Uterus (tissue), 2 donors: ENCODE results near the gene CTNNAL1.

Experiments used
- POLR2A ChIP-seq, 2 donors: fragments of 450-650 bp; IDR thresholded peaks; one replicate each; pipeline ENCODE4 v1.6.1; 2016; ENCODE audit warnings: antibody characterized with exemption in 2 of 2, mild to moderate bottlenecking in 1 of 2, moderate library complexity in 1 of 2
- TF ChIP-seq, protein P1 (sequence below), 4 experiments: fragments of 200-600 bp in 2 of 4; fragments of 450-650 bp in 2 of 4; sonication (generic) in 2 of 4; IDR thresholded peaks; one replicate each; pipeline ENCODE4 v1.5.1; 2016 to 2019; ENCODE audit warnings: antibody characterized with exemption in 4 of 4, mild to moderate bottlenecking in 2 of 4, moderate library complexity in 1 of 4

DNA sequence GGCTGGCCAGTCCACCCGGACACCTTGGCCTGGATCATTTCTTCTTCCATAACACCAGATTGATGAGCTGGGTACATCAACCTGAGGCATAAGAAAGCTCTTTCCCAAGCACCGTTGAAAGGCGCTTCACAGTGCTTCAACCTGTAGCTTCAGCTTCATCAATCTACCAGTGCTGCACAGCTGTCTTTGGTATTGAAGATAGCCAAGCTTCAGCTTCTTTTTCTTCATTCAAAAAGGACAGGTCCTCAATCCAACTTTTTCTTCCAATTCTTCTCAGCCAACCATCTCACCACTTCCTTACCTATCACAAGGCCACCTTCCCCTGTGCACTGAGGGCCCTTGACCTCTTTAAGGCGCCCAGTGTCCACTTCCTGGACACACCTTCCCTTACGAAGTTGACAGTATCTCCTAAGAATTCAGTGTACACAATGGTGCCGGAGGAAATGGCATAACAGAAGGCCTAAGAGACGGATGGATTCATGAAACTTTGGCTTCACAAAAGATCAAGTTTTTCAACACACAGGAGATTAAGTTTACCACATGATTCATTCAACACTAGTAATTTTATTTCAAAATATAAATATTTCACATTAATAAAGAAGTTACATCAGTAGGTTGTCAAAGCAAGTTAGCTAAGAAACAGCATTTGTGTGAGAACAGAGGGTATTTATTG lies 1.4 kb upstream of the CTNNAL1 start:
- no peak for TF ChIP-seq POLR2A (IDR thresholded peaks at IDR 0.05)
- TF ChIP-seq, protein P1, sequence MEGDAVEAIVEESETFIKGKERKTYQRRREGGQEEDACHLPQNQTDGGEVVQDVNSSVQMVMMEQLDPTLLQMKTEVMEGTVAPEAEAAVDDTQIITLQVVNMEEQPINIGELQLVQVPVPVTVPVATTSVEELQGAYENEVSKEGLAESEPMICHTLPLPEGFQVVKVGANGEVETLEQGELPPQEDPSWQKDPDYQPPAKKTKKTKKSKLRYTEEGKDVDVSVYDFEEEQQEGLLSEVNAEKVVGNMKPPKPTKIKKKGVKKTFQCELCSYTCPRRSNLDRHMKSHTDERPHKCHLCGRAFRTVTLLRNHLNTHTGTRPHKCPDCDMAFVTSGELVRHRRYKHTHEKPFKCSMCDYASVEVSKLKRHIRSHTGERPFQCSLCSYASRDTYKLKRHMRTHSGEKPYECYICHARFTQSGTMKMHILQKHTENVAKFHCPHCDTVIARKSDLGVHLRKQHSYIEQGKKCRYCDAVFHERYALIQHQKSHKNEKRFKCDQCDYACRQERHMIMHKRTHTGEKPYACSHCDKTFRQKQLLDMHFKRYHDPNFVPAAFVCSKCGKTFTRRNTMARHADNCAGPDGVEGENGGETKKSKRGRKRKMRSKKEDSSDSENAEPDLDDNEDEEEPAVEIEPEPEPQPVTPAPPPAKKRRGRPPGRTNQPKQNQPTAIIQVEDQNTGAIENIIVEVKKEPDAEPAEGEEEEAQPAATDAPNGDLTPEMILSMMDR (IDR thresholded peaks at IDR 0.05), result no peak
